Amniotic stem cell (primary cell): ENCODE measurements around the gene UBP1.
"Not testable (repeated sequence)": the region's sequence is repeated elsewhere in the genome, so short reads cannot be mapped to it uniquely, and the experiment has no call there.

ENCODE experiments used
- DNase-seq: peaks from one replicate; lab custom pipeline; 2025; lab: John Stamatoyannopoulos, UW

Gene UBP1

GRCh38 chr3:33440328-33441224 lies at the start of gene UBP1:
Gene UBP1 (minus strand): TSS chr3:33440405. CDS start chr3:33439848, 557 bp downstream.
- DNase-seq, result peak; percentile 100

- DNase-seq, result no peak
Observed at GRCh38 chr3:33488683-33489082, 48.5 kb upstream of the UBP1 start.

GRCh38 chr3:33488246-33488645 lies 48.0 kb upstream of the UBP1 start:
- no peak for DNase-seq

GRCh38 chr3:33482111-33482521 lies 41.9 kb upstream of the UBP1 start:
- no peak for DNase-seq

- no peak for DNase-seq
Observed at GRCh38 chr3:33474896-33475295, 34.7 kb upstream of the UBP1 start.

GRCh38 chr3:33473813-33474212 lies 33.6 kb upstream of the UBP1 start:
- DNase-seq, result no peak

- no peak for DNase-seq
Observed at GRCh38 chr3:33467786-33468185, 27.6 kb upstream of the UBP1 start.

- DNase-seq, result no peak
Observed at GRCh38 chr3:33461097-33461496, 20.9 kb upstream of the UBP1 start.

- DNase-seq, result not testable (repeated sequence)
Observed at GRCh38 chr3:33459577-33459976, 19.4 kb upstream of the UBP1 start.

- DNase-seq, result no peak
Observed at GRCh38 chr3:33458446-33458845, 18.2 kb upstream of the UBP1 start.

- no peak for DNase-seq
Observed at GRCh38 chr3:33456756-33457155, 16.6 kb upstream of the UBP1 start.

GRCh38 chr3:33453331-33453761 lies 13.1 kb upstream of the UBP1 start:
- no peak for DNase-seq

- not testable (repeated sequence) for DNase-seq
Observed at GRCh38 chr3:33451994-33452393, 11.8 kb upstream of the UBP1 start.

- no peak for DNase-seq
Observed at GRCh38 chr3:33447958-33448357, 7.8 kb upstream of the UBP1 start.

- not testable (repeated sequence) for DNase-seq
Observed at GRCh38 chr3:33447256-33447625, 7.0 kb upstream of the UBP1 start.

GRCh38 chr3:33442190-33442589 lies 2.0 kb upstream of the UBP1 start:
- DNase-seq, result no peak

GRCh38 chr3:33441225-33441976 lies 1.2 kb upstream of the UBP1 start:
- no peak for DNase-seq

GRCh38 chr3:33439546-33440327 lies 468 bp downstream of the UBP1 start:
- DNase-seq, result peak; percentile 11

- DNase-seq, result no peak
Observed at GRCh38 chr3:33438881-33439545, 1.2 kb downstream of the UBP1 start.

- no peak for DNase-seq
Observed at GRCh38 chr3:33438284-33438668, 1.9 kb downstream of the UBP1 start.

GRCh38 chr3:33437556-33438283 lies 2.5 kb downstream of the UBP1 start:
- DNase-seq, result peak; percentile 26
